Osteoblast (primary cell): ENCODE measurements around the gene ARHGAP6. TPM values are rescaled to one million over a fixed set of nuclear protein-coding genes. Genes with fewer than 3 reads are reported as not detected.

Source experiments
- DNase-seq: peaks from one replicate; pipeline ENCODE4 v3.0.0; 2011; ENCODE audit warnings: low spot score, mixed read lengths; ENCODE audit not compliant: insufficient read length; ENCODE audit errors: missing footprints
- H2AFZ ChIP-seq: 2 replicates; pipeline ENCODE4 v1.6.0; 2011; ENCODE audit warnings: mild to moderate bottlenecking, low read length
- H3K27ac ChIP-seq: 2 replicates; pipeline ENCODE4 v1.5.1; 2011; ENCODE audit warnings: mild to moderate bottlenecking, low read depth, low read length, moderate library complexity
- H3K27me3 ChIP-seq: 2 replicates; pipeline ENCODE4 v1.6.0; 2012; ENCODE audit warnings: mild to moderate bottlenecking, control low read depth, inconsistent platforms, low read length, moderate library complexity; ENCODE audit not compliant: insufficient read depth
- H3K36me3 ChIP-seq: 2 replicates; pipeline ENCODE4 v1.5.1; 2011; ENCODE audit warnings: mild to moderate bottlenecking, low read length, control low read depth, moderate library complexity; ENCODE audit not compliant: insufficient read depth
- H3K4me1 ChIP-seq: 2 replicates; pipeline ENCODE4 v1.5.1; 2011; ENCODE audit warnings: mild to moderate bottlenecking, low read length, control low read depth, moderate library complexity; ENCODE audit not compliant: insufficient read depth
- H3K4me2 ChIP-seq: 2 replicates; pipeline ENCODE4 v1.6.0; 2011; ENCODE audit warnings: mild to moderate bottlenecking, low read length; ENCODE audit not compliant: insufficient read depth
- H3K4me3 ChIP-seq: fragments of 200-600 bp; sonication (generic); 3 replicates; pipeline ENCODE4 v1.5.1; 2012; ENCODE audit warnings: mild to moderate bottlenecking, low read length, inconsistent platforms; ENCODE audit not compliant: insufficient read depth
- H3K79me2 ChIP-seq: 2 replicates; pipeline ENCODE4 v1.6.0; 2012; ENCODE audit warnings: mild to moderate bottlenecking, low read length, control low read depth, inconsistent platforms; ENCODE audit not compliant: insufficient read depth
- H3K9me3 ChIP-seq: 2 replicates; pipeline ENCODE4 v1.5.1; 2011; ENCODE audit warnings: low read depth, low read length, control low read depth
- H4K20me1 ChIP-seq: 2 replicates; pipeline ENCODE4 v1.6.0; 2012; ENCODE audit warnings: mild to moderate bottlenecking, low read length, control low read depth; ENCODE audit not compliant: insufficient read depth
- CTCF ChIP-seq: IDR thresholded peaks from 2 replicates; pipeline ENCODE4 v1.5.1; 2011; ENCODE audit warnings: mild to moderate bottlenecking, low read depth, low read length, moderate library complexity; ENCODE audit errors: extremely low read depth
- total RNA-seq: library from RNA; depleted of rRNA; stranded (reverse); fragments of >200 nt; gene quantifications from 2 replicates; pipeline ENCODE4 v1.2.3, GENCODE V29; 2012

ARHGAP6 gene
- total RNA-seq, 1 donor: 2.2 TPM

- Histone ChIP-seq H3K27me3 (no peaks in the 10 kb centered on the region), H4K20me1 (no peaks in the 10 kb centered on the region), H2AFZ (no peak overlapping the region), H3K9me3 (no peaks in the 10 kb centered on the region), H3K4me2 (no peak overlapping the region), H3K4me1 (peaks cover 7% of the 10 kb centered on the region), H3K79me2 (no peaks in the 10 kb centered on the region), H3K27ac (no peak overlapping the region), H3K4me3 (no peak overlapping the region), H3K36me3 (no peaks in the 10 kb centered on the region)
- no peak for DNase-seq
- no peak for TF ChIP-seq CTCF
These were observed 400.8 kb downstream of the ARHGAP6 start for GRCh38 chrX:11264925-11265324.

GRCh38 chrX:11261260-11261659, 404.5 kb downstream of the ARHGAP6 start:
- peak overlapping the region; percentile 45 for H3K27ac ChIP-seq
- H3K36me3 ChIP-seq: no peaks in the 10 kb centered on the region
- no peak for TF ChIP-seq CTCF
- H2AFZ ChIP-seq: no peak overlapping the region
- H3K27me3 ChIP-seq: no peaks in the 10 kb centered on the region
- no peaks in the 10 kb centered on the region for H3K79me2 ChIP-seq
- H4K20me1 ChIP-seq: no peaks in the 10 kb centered on the region
- no peak for DNase-seq
- no peak overlapping the region for H3K4me2 ChIP-seq
- peaks cover 7% of the 10 kb centered on the region for H3K4me1 ChIP-seq
- no peak overlapping the region for H3K4me3 ChIP-seq
- H3K9me3 ChIP-seq: no peaks in the 10 kb centered on the region

GRCh38 chrX:11259437-11259836, 406.3 kb downstream of the ARHGAP6 start:
- no peak for TF ChIP-seq CTCF
- Histone ChIP-seq H4K20me1 (no peaks in the 10 kb centered on the region), H3K9me3 (no peaks in the 10 kb centered on the region), H2AFZ (no peak overlapping the region), H3K27me3 (no peaks in the 10 kb centered on the region), H3K79me2 (no peaks in the 10 kb centered on the region), H3K36me3 (no peaks in the 10 kb centered on the region), H3K4me3 (no peak overlapping the region), H3K4me2 (no peak overlapping the region), H3K27ac (no peak overlapping the region), H3K4me1 (peaks cover 7% of the 10 kb centered on the region)
- no peak for DNase-seq

- Histone ChIP-seq H3K27ac (no peak overlapping the region), H3K4me2 (no peak overlapping the region), H3K36me3 (no peaks in the 10 kb centered on the region), H2AFZ (no peak overlapping the region), H4K20me1 (no peaks in the 10 kb centered on the region), H3K9me3 (no peaks in the 10 kb centered on the region), H3K4me1 (peaks cover 7% of the 10 kb centered on the region), H3K79me2 (no peaks in the 10 kb centered on the region), H3K27me3 (no peaks in the 10 kb centered on the region), H3K4me3 (no peak overlapping the region)
- TF ChIP-seq CTCF: no peak
- no peak for DNase-seq
These were observed 408.0 kb downstream of the ARHGAP6 start for GRCh38 chrX:11257711-11258110.
